HepG2 (cell line): ENCODE measurements around the gene IPO8. TPM values are rescaled to one million over a fixed set of nuclear protein-coding genes. Genes with fewer than 3 reads are reported as not detected.
A peak's percentile ranks its signal among the peaks of the same experiment; 100 is the strongest.

Experiments used
- FOXA1 ChIP-seq, 2 experiments: fragments of 450-650 bp in 1 of 2; sonication (generic) in 1 of 2; formaldehyde crosslinking in 1 of 2; IDR thresholded peaks; 2 replicates each; pipeline versions ENCODE4 v1.4.0 to v1.6.1; 2016 to 2020; ENCODE audit warnings: missing genetic modification reagents in 1 of 2
- HDAC2 ChIP-seq: sonication (generic); formaldehyde crosslinking; IDR thresholded peaks from 2 replicates; pipeline ENCODE4 v1.4.0; 2020; ENCODE audit warnings: missing genetic modification reagents
- MAFG ChIP-seq: sonication (generic); formaldehyde crosslinking; IDR thresholded peaks from 2 replicates; pipeline ENCODE4 v1.5.1; 2020; ENCODE audit warnings: mild to moderate bottlenecking, missing genetic modification reagents
- ZMYM4 ChIP-seq: sonication (generic); formaldehyde crosslinking; IDR thresholded peaks from 2 replicates; pipeline ENCODE4 v1.8.1; 2023; ENCODE audit warnings: mild to moderate bottlenecking, missing genetic modification reagents
- polyA plus RNA-seq, 8 experiments: library from polyadenylated mRNA; depleted of rRNA in 3 of 8; stranded (reverse) in 7 of 8; unstranded in 1 of 8; fragments of >200 nt; fragmentation: Illumina TruSeq in 4 of 8; extraction: Trizol in 4 of 8; gene quantifications; 2 replicates each; pipeline versions ENCODE4 v1.2.1 to v1.2.3, GENCODE V29; 2011 to 2016; ENCODE audit warnings: low read depth in 4 of 8, missing spikeins in 1 of 8, mixed read lengths in 1 of 8; ENCODE audit not compliant: insufficient read depth in 1 of 8
- total RNA-seq, 5 experiments: library from RNA; depleted of rRNA; stranded (reverse); fragments of >200 nt; fragmentation: Illumina TruSeq; extraction: Trizol; gene quantifications; 2 replicates each; pipeline ENCODE4 v1.2.3, GENCODE V29; 2016; ENCODE audit warnings: low read depth in 1 of 5
- TF ChIP-seq, protein P1 (sequence below): sonication (generic); formaldehyde crosslinking; conservative IDR thresholded peaks from 2 replicates; pipeline ENCODE4 v1.4.0; 2020; ENCODE audit warnings: mild to moderate bottlenecking, missing genetic modification reagents, moderate library complexity
- TF ChIP-seq, protein P2 (sequence below): sonication (generic); formaldehyde crosslinking; IDR thresholded peaks from 2 replicates; pipeline ENCODE4 v1.4.0; 2020; ENCODE audit warnings: mild to moderate bottlenecking, missing genetic modification reagents

The IPO8 gene
- total and polyA plus RNA-seq, 2 of the 13 experiments (the other 11 are each of a cell fraction or from before 2014, with no cell fraction given) = 6.3 to 21.8 TPM

DNA sequence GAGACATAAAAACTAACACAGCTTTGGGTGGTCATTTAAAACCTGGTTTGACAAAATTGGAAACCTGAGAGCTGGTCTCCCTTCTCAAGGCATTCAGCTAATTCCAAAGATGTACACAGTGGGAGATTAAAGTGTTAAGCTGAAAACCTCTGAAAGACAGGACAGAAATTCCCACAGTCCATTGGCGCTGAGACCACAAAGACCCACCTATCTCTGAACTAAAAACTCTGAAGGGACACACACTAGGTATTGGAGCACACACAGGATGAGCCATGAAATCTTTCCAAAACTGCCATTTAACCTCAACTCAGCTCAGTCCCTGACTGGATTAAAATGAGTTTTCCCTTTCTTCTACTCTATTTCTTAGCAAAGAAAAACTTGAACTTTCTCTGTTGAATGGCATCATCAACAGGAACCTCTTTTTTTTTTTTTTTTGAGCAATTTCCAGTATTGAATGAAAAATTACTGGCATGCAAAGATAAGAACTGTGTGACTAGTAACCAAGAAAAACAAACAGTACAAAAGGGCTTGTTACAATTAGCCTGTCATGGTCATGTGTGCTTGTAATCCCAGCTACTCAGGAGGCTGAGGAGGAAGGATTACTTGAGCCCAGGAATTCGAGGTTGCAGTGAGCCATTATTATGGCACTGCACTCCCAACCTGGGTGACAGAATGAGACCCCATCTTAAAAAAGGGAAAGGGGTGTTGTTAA is 82.4 kb downstream of the IPO8 start (continued):
- TF ChIP-seq HDAC2 (CRISPR knock-in tag) (no peak), ZMYM4 (CRISPR knock-in tag) (peak; percentile 72), FOXA1 (IDR thresholded peaks at IDR 0.05) (no peak; the same call in 1 of the 2 replicates), FOXA1 (CRISPR knock-in tag; IDR thresholded peaks at IDR 0.05) (peak; percentile 70), MAFG (no peak)
- TF ChIP-seq, protein P1, sequence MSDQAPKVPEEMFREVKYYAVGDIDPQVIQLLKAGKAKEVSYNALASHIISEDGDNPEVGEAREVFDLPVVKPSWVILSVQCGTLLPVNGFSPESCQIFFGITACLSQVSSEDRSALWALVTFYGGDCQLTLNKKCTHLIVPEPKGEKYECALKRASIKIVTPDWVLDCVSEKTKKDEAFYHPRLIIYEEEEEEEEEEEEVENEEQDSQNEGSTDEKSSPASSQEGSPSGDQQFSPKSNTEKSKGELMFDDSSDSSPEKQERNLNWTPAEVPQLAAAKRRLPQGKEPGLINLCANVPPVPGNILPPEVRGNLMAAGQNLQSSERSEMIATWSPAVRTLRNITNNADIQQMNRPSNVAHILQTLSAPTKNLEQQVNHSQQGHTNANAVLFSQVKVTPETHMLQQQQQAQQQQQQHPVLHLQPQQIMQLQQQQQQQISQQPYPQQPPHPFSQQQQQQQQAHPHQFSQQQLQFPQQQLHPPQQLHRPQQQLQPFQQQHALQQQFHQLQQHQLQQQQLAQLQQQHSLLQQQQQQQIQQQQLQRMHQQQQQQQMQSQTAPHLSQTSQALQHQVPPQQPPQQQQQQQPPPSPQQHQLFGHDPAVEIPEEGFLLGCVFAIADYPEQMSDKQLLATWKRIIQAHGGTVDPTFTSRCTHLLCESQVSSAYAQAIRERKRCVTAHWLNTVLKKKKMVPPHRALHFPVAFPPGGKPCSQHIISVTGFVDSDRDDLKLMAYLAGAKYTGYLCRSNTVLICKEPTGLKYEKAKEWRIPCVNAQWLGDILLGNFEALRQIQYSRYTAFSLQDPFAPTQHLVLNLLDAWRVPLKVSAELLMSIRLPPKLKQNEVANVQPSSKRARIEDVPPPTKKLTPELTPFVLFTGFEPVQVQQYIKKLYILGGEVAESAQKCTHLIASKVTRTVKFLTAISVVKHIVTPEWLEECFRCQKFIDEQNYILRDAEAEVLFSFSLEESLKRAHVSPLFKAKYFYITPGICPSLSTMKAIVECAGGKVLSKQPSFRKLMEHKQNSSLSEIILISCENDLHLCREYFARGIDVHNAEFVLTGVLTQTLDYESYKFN = peak; percentile 48; the same call in 1 of the 2 replicates
- TF ChIP-seq, protein P2, sequence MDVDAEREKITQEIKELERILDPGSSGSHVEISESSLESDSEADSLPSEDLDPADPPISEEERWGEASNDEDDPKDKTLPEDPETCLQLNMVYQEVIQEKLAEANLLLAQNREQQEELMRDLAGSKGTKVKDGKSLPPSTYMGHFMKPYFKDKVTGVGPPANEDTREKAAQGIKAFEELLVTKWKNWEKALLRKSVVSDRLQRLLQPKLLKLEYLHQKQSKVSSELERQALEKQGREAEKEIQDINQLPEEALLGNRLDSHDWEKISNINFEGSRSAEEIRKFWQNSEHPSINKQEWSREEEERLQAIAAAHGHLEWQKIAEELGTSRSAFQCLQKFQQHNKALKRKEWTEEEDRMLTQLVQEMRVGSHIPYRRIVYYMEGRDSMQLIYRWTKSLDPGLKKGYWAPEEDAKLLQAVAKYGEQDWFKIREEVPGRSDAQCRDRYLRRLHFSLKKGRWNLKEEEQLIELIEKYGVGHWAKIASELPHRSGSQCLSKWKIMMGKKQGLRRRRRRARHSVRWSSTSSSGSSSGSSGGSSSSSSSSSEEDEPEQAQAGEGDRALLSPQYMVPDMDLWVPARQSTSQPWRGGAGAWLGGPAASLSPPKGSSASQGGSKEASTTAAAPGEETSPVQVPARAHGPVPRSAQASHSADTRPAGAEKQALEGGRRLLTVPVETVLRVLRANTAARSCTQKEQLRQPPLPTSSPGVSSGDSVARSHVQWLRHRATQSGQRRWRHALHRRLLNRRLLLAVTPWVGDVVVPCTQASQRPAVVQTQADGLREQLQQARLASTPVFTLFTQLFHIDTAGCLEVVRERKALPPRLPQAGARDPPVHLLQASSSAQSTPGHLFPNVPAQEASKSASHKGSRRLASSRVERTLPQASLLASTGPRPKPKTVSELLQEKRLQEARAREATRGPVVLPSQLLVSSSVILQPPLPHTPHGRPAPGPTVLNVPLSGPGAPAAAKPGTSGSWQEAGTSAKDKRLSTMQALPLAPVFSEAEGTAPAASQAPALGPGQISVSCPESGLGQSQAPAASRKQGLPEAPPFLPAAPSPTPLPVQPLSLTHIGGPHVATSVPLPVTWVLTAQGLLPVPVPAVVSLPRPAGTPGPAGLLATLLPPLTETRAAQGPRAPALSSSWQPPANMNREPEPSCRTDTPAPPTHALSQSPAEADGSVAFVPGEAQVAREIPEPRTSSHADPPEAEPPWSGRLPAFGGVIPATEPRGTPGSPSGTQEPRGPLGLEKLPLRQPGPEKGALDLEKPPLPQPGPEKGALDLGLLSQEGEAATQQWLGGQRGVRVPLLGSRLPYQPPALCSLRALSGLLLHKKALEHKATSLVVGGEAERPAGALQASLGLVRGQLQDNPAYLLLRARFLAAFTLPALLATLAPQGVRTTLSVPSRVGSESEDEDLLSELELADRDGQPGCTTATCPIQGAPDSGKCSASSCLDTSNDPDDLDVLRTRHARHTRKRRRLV (CRISPR knock-in tag) = no peak
